ENCODE results near the gene CATSPERB. TPM values are rescaled to one million over a fixed set of nuclear protein-coding genes. Genes with fewer than 3 reads are reported as not detected.
"Not testable (repeated sequence)": the region's sequence is repeated elsewhere in the genome, so short reads cannot be mapped to it uniquely, and the experiment has no call there.

Gene CATSPERB
- total and polyA plus RNA-seq, 8 donors = 0.31 to 56.5 (median 3.5) TPM

DNA sequence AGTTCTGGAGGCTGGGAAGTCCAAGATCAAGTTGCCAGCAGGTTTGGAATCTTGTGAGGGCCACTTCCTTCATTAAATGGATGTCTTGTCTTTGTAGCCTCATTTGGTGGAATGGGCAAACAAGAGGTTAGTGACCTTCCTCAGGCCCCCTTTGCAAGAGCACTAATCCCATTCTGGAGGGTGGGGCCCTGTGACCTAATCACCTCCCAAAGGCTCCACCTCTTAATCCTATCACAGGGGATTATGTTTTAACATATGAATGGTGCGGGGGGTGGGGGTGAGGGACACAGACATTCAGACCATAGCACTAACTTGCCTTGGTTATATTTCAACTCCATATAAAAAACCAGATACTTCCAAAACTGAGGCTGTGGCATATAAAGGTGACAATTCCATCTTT lies 161.9 kb downstream of the CATSPERB start:
- H3K4me1 ChIP-seq = peaks cover 6 to 16% (median 12%) of the 10 kb centered on the region in 4 donors
- H3K9me3 ChIP-seq = no peaks in the 10 kb centered on the region
- intact Hi-C loops (cut with DNase I; ENCODE audit: low total_unique reads) = no loop called here
- H3K36me3 ChIP-seq = no peaks in the 10 kb centered on the region
- H3K27ac ChIP-seq = no peak overlapping the region
- no peak for TF ChIP-seq EP300 (IDR thresholded peaks at IDR 0.05)
- TF ChIP-seq POLR2AphosphoS5 (IDR thresholded peaks at IDR 0.05) = no peak
- H3K27me3 ChIP-seq = peaks cover 0 to 19% (median 8%) of the 10 kb centered on the region in 3 donors
- no peak overlapping the region for H3K4me3 ChIP-seq
- 53 to 72% (median 64%) methylated on average over 1 of the region's 1 CpG for WGBS, 5 donors
- no peak for DNase-seq

DNA sequence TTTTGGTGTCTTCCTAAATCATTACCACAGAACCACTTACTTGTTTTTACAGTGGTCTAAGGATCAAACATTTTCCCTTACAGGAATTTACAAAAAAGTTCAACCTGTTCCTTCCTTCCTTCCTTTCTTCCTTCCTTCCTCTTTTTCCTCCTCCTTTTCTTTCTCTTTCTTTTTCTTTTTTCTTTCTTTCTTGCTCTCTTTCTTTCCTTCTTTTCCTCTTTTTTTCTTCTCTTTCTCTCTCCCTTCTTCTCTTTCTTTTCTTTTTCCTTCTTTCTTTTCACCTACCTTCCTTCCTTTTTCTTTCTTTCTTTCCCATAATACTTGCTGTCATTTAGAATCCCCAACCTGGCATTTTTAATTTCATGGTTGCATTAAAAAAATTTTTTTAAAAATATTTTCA lies 162.6 kb downstream of the CATSPERB start:
- peaks cover under 1 to 9% (median 7%) of the 10 kb centered on the region in 4 donors for H3K4me1 ChIP-seq
- TF ChIP-seq POLR2AphosphoS5 (IDR thresholded peaks at IDR 0.05) (no peak), EP300 (IDR thresholded peaks at IDR 0.05) (no peak), POLR2A (IDR thresholded peaks at IDR 0.05) (no peak)
- TF ChIP-seq, protein P1, sequence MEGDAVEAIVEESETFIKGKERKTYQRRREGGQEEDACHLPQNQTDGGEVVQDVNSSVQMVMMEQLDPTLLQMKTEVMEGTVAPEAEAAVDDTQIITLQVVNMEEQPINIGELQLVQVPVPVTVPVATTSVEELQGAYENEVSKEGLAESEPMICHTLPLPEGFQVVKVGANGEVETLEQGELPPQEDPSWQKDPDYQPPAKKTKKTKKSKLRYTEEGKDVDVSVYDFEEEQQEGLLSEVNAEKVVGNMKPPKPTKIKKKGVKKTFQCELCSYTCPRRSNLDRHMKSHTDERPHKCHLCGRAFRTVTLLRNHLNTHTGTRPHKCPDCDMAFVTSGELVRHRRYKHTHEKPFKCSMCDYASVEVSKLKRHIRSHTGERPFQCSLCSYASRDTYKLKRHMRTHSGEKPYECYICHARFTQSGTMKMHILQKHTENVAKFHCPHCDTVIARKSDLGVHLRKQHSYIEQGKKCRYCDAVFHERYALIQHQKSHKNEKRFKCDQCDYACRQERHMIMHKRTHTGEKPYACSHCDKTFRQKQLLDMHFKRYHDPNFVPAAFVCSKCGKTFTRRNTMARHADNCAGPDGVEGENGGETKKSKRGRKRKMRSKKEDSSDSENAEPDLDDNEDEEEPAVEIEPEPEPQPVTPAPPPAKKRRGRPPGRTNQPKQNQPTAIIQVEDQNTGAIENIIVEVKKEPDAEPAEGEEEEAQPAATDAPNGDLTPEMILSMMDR (IDR thresholded peaks at IDR 0.05) = no peak
- H3K36me3 ChIP-seq = no peaks in the 10 kb centered on the region
- no peak for DNase-seq
- H3K4me3 ChIP-seq = no peak overlapping the region
- H3K27ac ChIP-seq = no peak overlapping the region
- intact Hi-C loops (cut with DNase I; ENCODE audit: low total_unique reads) = no loop called here
- no peaks in the 10 kb centered on the region for H3K9me3 ChIP-seq
- peaks cover 0 to 12% (median 6%) of the 10 kb centered on the region in 3 donors for H3K27me3 ChIP-seq

DNA sequence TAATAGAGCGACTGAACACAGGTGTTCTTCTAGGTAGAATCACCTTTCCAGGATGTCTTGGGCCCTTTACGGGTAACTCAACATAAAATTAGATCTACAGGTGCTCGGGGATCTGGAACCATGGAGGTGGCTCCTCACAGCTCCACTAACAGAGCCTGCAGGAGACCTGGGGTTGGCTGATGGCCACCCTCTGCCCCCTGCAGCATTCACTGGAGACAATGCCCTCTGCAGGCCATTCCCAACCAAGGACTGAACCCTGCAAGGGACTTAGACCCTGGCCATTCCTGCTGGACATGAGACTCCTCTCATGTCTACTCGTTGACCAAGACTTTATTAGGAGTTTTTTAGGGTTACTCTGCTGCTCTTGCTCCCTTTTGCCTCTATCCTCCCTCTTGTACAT lies 163.3 kb downstream of the CATSPERB start:
- DNase-seq = no peak
- TF ChIP-seq EP300 (IDR thresholded peaks at IDR 0.05) (no peak), POLR2AphosphoS5 (IDR thresholded peaks at IDR 0.05) (no peak), POLR2A (IDR thresholded peaks at IDR 0.05) (no peak)
- TF ChIP-seq, protein P1 (IDR thresholded peaks at IDR 0.05) = no peak
- intact Hi-C loops (cut with DNase I; ENCODE audit: low total_unique reads) = no loop called here
- 84 to 91% (median 90%) methylated on average over 4 of the region's 4 CpGs for WGBS, 5 donors
- Histone ChIP-seq H3K27ac (no peak overlapping the region), H3K4me1 (peaks cover 0 to 2% (median under 1%) of the 10 kb centered on the region in 4 donors), H3K36me3 (no peaks in the 10 kb centered on the region), H3K27me3 (peaks cover 0 to 5% (median 0%) of the 10 kb centered on the region in 3 donors), H3K4me3 (no peak overlapping the region), H3K9me3 (no peaks in the 10 kb centered on the region)

DNA sequence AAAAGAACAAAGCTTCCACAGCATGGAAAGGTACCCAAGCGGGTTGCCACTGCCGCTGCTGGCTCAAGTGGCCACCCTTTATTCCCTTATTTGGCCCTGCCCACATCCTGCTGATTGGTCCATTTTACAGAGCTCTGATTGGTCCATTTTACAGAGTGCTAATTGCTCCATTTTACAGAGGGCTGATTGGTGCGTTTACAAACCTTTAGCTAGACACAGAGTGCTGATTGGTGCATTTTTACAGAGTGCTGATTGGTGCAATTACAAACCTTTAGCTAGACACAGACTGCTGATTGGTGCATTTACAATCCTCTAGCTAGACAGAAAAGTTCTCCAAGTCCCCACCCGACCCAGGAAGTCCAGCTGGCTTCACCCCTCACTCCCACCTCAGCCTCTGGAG lies 164.1 kb downstream of the CATSPERB start:
- H3K36me3 ChIP-seq; H3K27me3 ChIP-seq; DNase-seq; H3K27ac ChIP-seq; intact Hi-C loops (cut with DNase I; ENCODE audit: low total_unique reads); H3K9me3 ChIP-seq; H3K4me3 ChIP-seq; H3K4me1 ChIP-seq: not testable (repeated sequence)
- 50 to 82% (median 64%) methylated on average over 4 of the region's 4 CpGs for WGBS, 5 donors

DNA sequence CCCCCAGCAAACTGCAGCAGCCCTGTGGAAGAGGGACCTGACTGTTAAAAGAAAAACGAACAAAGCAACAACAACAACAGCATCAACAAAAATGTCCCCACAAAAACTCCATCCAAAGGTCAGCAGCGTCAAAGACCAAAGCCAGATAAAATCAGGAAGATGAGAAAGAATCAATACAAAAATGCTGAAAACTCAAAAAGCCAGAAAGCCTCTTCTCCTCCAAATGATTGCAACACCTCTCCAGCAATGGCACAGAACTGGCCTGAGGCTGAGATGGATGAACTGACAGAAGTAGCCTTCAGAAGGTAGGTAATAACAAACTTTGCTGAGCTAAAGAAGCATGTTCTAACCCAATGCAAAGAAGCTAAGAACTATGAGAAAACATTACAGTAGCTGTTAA lies 176.4 kb downstream of the CATSPERB start:
- H3K4me3 ChIP-seq = no peak overlapping the region
- H3K27me3 ChIP-seq = no peaks in the 10 kb centered on the region
- H3K36me3 ChIP-seq = no peaks in the 10 kb centered on the region
- WGBS, 5 donors = 70 to 90% (median 79%) methylated on average over 2 of the region's 2 CpGs
- TF ChIP-seq, protein P1 (IDR thresholded peaks at IDR 0.05) = no peak
- no peak for TF ChIP-seq POLR2AphosphoS5 (IDR thresholded peaks at IDR 0.05)
- no peak for TF ChIP-seq EP300 (IDR thresholded peaks at IDR 0.05)
- TF ChIP-seq POLR2A (IDR thresholded peaks at IDR 0.05) = no peak
- H3K27ac ChIP-seq = no peak overlapping the region
- H3K4me1 ChIP-seq = no peaks in the 10 kb centered on the region
- DNase-seq = no peak
- H3K9me3 ChIP-seq = peaks cover 0 to 6% (median 0%) of the 10 kb centered on the region in 4 donors
- intact Hi-C loops (cut with DNase I; ENCODE audit: low total_unique reads) = no loop called here

All from stomach (tissue), 9 donors.